Endodermal cell (in vitro differentiated cells): Measurements from ENCODE around the gene MNT. TPM values are rescaled to one million over a fixed set of nuclear protein-coding genes. Genes with fewer than 3 reads are reported as not detected.

Source experiments
- DNase-seq: peaks from one replicate; pipeline ENCODE4 v3.0.0-alpha.2; 2017
- H3K27ac ChIP-seq: 2 replicates; pipeline ENCODE4 v1.5.1; 2013; ENCODE audit warnings: mild to moderate bottlenecking, low read depth, low read length, moderate library complexity
- H3K27me3 ChIP-seq: 2 replicates; pipeline ENCODE4 v1.6.1; 2013; ENCODE audit warnings: mild to moderate bottlenecking, low read length, moderate library complexity; ENCODE audit not compliant: insufficient read depth, control insufficient read depth, poor library complexity, severe bottlenecking
- H3K36me3 ChIP-seq: 2 replicates; pipeline ENCODE4 v1.7.0; 2013; ENCODE audit warnings: mild to moderate bottlenecking, low read length, moderate library complexity; ENCODE audit not compliant: control insufficient read depth, insufficient read depth
- H3K4me1 ChIP-seq: one replicate; pipeline ENCODE4 v1.7.0; 2013; ENCODE audit warnings: low read length; ENCODE audit not compliant: control insufficient read depth, insufficient read depth
- H3K4me3 ChIP-seq: 2 replicates; pipeline ENCODE4 v1.5.1; 2013; ENCODE audit warnings: mild to moderate bottlenecking, low read length, moderate library complexity
- H3K9ac ChIP-seq: 2 replicates; pipeline ENCODE4 v1.6.1; 2013; ENCODE audit warnings: mild to moderate bottlenecking, low read length, moderate library complexity; ENCODE audit not compliant: poor library complexity, severe bottlenecking; ENCODE audit errors: extremely low read depth
- H3K9me3 ChIP-seq: 2 replicates; pipeline ENCODE4 v1.6.1; 2013; ENCODE audit warnings: mild to moderate bottlenecking, low read length, moderate library complexity; ENCODE audit not compliant: control insufficient read depth
- H3K27ac Mint-ChIP-seq: 2 replicates; pipeline ENCODE4 v1.8.0; 2020; ENCODE audit warnings: mixed read lengths
- H3K27me3 Mint-ChIP-seq: 2 replicates; pipeline ENCODE4 v1.8.0; 2021; ENCODE audit warnings: mild to moderate bottlenecking, mixed read lengths; ENCODE audit not compliant: insufficient read depth
- H3K36me3 Mint-ChIP-seq: 2 replicates; pipeline ENCODE4 v1.8.0; 2020; ENCODE audit warnings: low read depth, mixed read lengths
- H3K4me1 Mint-ChIP-seq: 2 replicates; pipeline ENCODE4 v1.8.0; 2020; ENCODE audit warnings: mixed read lengths
- H3K4me3 Mint-ChIP-seq: 2 replicates; pipeline ENCODE4 v1.8.0; 2020; ENCODE audit warnings: mild to moderate bottlenecking, moderate library complexity, mixed read lengths
- H3K9me3 Mint-ChIP-seq: 2 replicates; pipeline ENCODE4 v1.8.0; 2020; ENCODE audit warnings: mild to moderate bottlenecking, mixed read lengths
- WGBS, 2 experiments: methylation state at CpG; one replicate each; pipeline versions ENCODE4 v1.1.5 to v1.1.7; 2013; ENCODE audit warnings: missing lambda C conversion rate in 2 of 2, mixed read lengths in 1 of 2; ENCODE audit not compliant: insufficient coverage in 1 of 2, insufficient read length in 1 of 2; 5-methylcytosine and 5-hydroxymethylcytosine counted together
- total RNA-seq, 2 donors: library from RNA; stranded (reverse); fragmentation: NEBNext Ultra II Directional in 1 of 2; extraction: Animal tissue kit (Norgen Biotek cat#: 25700) in 1 of 2; gene quantifications; 2 replicates in 1 of 2; 3 replicates in 1 of 2; pipeline ENCODE4 v1.2.1, GENCODE V29; 2021
- TF ChIP-seq, protein P1 (sequence below): fragments of 200-600 bp; sonication (generic); conservative IDR thresholded peaks from 2 replicates; pipeline ENCODE4 v1.5.0; 2021; ENCODE audit warnings: antibody characterized with exemption, mild to moderate bottlenecking

Gene MNT
- total RNA-seq, 2 donors from 2014 or later = 25.3 to 30.2 TPM

DNA sequence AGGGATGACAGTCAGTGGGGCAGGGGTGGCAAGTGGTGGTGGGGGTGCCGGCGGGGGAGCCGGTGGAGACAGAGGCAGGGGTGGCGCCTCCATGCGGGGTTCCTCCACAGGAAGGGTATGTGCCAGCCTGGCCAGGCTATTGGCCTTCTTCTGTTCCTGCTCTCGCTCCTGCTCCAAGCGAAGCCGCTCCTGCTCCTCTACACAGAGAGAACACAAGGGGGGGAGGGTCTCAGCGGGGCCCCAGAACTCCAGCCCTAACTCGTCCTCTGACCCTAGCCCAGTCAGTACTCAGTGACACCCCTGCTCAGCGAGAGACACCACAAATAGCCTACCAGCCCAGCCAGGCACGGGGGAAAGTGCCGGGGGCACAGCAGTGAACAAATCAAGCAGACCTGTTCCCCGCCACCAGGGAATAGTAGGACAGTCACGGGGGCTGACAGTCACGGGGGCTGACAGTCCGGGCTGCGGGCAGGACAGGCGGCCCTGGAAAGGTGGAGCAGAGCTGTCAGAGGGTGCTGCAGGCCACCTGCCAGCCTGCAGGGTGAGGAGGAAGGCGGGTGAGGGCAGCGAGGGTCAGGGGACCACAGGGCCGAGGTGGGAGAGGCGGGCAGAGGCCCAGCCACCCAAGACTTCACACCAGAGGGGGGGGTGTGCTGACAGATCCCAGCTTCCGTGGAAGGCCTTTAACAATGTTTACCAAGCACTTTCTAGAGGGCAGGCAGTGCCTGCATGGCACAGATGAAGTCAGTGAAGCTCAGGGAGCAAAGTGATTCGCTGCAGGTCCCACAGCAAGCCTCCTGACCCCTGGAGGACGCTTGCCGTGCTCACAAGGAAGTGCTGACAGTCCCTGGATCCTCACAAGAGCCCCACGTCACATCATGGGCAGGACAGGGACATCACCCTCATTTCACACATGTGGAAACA lies 5.3 kb downstream of the MNT start:
- TF ChIP-seq, protein P1, sequence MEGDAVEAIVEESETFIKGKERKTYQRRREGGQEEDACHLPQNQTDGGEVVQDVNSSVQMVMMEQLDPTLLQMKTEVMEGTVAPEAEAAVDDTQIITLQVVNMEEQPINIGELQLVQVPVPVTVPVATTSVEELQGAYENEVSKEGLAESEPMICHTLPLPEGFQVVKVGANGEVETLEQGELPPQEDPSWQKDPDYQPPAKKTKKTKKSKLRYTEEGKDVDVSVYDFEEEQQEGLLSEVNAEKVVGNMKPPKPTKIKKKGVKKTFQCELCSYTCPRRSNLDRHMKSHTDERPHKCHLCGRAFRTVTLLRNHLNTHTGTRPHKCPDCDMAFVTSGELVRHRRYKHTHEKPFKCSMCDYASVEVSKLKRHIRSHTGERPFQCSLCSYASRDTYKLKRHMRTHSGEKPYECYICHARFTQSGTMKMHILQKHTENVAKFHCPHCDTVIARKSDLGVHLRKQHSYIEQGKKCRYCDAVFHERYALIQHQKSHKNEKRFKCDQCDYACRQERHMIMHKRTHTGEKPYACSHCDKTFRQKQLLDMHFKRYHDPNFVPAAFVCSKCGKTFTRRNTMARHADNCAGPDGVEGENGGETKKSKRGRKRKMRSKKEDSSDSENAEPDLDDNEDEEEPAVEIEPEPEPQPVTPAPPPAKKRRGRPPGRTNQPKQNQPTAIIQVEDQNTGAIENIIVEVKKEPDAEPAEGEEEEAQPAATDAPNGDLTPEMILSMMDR = peak; percentile 34
- no peaks in the 10 kb centered on the region for H3K36me3 ChIP-seq
- peak overlapping the region; percentile 90 for H3K27ac ChIP-seq
- peak; percentile 83 for DNase-seq
- H3K9ac ChIP-seq = no peak overlapping the region
- H3K27ac Mint-ChIP-seq = peak overlapping the region; percentile 86
- H3K9me3 Mint-ChIP-seq = no peaks in the 10 kb centered on the region
- H3K9me3 ChIP-seq = no peaks in the 10 kb centered on the region
- H3K27me3 Mint-ChIP-seq = no peaks in the 10 kb centered on the region
- peak overlapping the region; percentile 75 for H3K4me3 ChIP-seq
- H3K4me1 Mint-ChIP-seq = peaks cover 36% of the 10 kb centered on the region
- H3K4me1 ChIP-seq = peaks cover 24% of the 10 kb centered on the region
- 81 to 82% methylated on average over 17 to 28 of the region's 28 CpGs for WGBS, 2 experiments
- no peaks in the 10 kb centered on the region for H3K27me3 ChIP-seq
- peaks cover 3% of the 10 kb centered on the region for H3K36me3 Mint-ChIP-seq
- peak overlapping the region; percentile 86 for H3K4me3 Mint-ChIP-seq

DNA sequence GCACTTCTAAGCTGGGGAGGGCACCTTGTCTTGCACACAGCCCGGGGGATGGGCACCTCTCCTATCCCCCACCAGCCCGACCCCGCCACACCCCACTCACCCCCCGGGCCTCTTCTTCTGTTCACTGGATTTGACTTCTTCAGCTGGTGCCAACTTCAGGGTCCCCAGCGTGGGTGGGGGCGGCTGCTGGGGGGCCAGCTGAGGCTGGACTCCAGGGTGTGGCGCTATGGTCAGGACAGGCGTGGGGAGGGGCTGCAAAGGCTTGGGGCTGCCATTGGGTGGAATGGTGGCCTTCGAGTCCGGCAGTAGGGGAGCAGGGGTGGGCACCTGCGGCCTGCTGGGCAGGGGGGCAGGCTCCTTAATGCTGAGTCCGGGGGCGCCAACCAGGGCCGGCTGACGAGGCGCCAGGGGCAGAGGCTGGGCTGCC lies 6.1 kb downstream of the MNT start:
- Mint-ChIP-seq H3K9me3 (no peaks in the 10 kb centered on the region), H3K27ac (no peak overlapping the region), H3K4me1 (peaks cover 36% of the 10 kb centered on the region), H3K36me3 (peaks cover 6% of the 10 kb centered on the region), H3K27me3 (no peaks in the 10 kb centered on the region), H3K4me3 (peak overlapping the region; percentile 58)
- H3K9me3 ChIP-seq = no peaks in the 10 kb centered on the region
- H3K36me3 ChIP-seq = no peaks in the 10 kb centered on the region
- H3K4me1 ChIP-seq = peaks cover 24% of the 10 kb centered on the region
- H3K9ac ChIP-seq = no peak overlapping the region
- no peak overlapping the region for H3K27ac ChIP-seq
- no peaks in the 10 kb centered on the region for H3K27me3 ChIP-seq
- WGBS, 2 experiments = 95 to 100% methylated on average over 6 to 16 of the region's 16 CpGs
- no peak overlapping the region for H3K4me3 ChIP-seq
- no peak for DNase-seq
- TF ChIP-seq, protein P1 = no peak

DNA sequence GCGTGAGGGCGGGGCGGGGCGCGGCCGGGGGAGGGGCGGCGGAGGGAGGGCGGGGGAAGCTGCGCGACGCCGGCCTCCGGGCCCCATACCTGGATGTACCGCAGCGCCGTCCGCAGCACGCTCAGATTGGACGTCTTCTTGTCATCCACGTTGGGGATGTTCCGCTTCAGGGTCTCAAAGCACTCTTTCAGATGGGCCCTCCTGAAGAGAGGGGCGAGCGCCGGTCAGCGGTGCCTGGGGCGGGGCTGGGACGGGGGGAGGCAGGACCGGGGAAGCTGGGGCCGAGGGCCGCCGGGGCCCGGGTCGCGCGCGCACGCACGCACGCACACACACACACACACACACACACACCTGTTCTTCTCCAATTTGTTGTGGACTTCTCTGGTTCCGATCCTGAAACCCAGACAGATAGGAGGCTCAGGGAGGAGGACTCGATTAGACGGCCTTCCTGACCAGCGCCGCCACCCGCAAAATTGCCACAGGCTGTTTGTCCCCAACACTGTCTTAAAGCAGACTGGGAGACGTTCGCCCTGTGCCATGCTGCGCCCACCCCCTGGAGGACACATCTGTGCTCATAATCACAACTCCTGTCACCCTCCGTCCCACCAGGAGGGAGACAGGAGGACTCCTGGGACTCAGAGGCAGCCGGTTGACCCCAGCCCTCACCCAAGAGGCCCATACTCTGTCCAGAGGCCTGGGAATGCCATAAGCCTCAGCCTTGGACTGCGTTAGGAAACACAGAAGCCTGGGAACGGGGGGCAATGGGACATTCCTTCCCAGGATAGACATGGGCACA lies 6.7 kb downstream of the MNT start:
- Histone ChIP-seq H3K9me3 (no peaks in the 10 kb centered on the region), H3K27me3 (no peaks in the 10 kb centered on the region), H3K27ac (peak overlapping the region; percentile 36), H3K9ac (peak overlapping the region; percentile 30), H3K36me3 (no peaks in the 10 kb centered on the region), H3K4me3 (no peak overlapping the region), H3K4me1 (peaks cover 24% of the 10 kb centered on the region)
- 33 to 86% methylated on average over 5 to 42 of the region's 53 CpGs for WGBS, 2 experiments
- TF ChIP-seq, protein P1 = no peak
- no peaks in the 10 kb centered on the region for H3K27me3 Mint-ChIP-seq
- H3K9me3 Mint-ChIP-seq = no peaks in the 10 kb centered on the region
- H3K27ac Mint-ChIP-seq = peak overlapping the region; percentile 91
- DNase-seq = peak; percentile 71
- peak overlapping the region; percentile 58 for H3K4me3 Mint-ChIP-seq
- H3K36me3 Mint-ChIP-seq = peaks cover 6% of the 10 kb centered on the region
- peaks cover 37% of the 10 kb centered on the region for H3K4me1 Mint-ChIP-seq
